Progenitor cell of endocrine pancreas (in vitro differentiated cells): ENCODE measurements around the gene DRC3. TPM values are rescaled to one million over a fixed set of nuclear protein-coding genes. Genes with fewer than 3 reads are reported as not detected.

Experiments
- DNase-seq: peaks from one replicate; pipeline ENCODE4 v3.0.0; 2021; ENCODE audit warnings: low spot score; ENCODE audit not compliant: unreplicated experiment
- H3K27ac Mint-ChIP-seq: 2 replicates; pipeline ENCODE4 v1.8.0; 2021; ENCODE audit warnings: mild to moderate bottlenecking, moderate library complexity, mixed read lengths
- H3K27me3 Mint-ChIP-seq: 2 replicates; pipeline ENCODE4 v1.8.0; 2021; ENCODE audit warnings: mixed read lengths
- H3K36me3 Mint-ChIP-seq: 2 replicates; pipeline ENCODE4 v1.8.0; 2022; ENCODE audit warnings: mixed read lengths; ENCODE audit not compliant: insufficient read depth
- H3K4me1 Mint-ChIP-seq: 2 replicates; pipeline ENCODE4 v1.8.0; 2021; ENCODE audit warnings: low read depth, mixed read lengths
- H3K4me3 Mint-ChIP-seq: 2 replicates; pipeline ENCODE4 v1.8.0; 2021; ENCODE audit warnings: low read depth, mild to moderate bottlenecking, moderate library complexity, mixed read lengths
- H3K9me3 Mint-ChIP-seq: 2 replicates; pipeline ENCODE4 v1.8.0; 2021; ENCODE audit warnings: low read depth, mixed read lengths
- CTCF ChIP-seq: fragments of 200-600 bp; sonication (generic); IDR thresholded peaks from one replicate; pipeline ENCODE4 v1.5.0; 2021; ENCODE audit warnings: antibody characterized with exemption, mild to moderate bottlenecking; ENCODE audit not compliant: unreplicated experiment
- total RNA-seq: library from RNA; stranded (reverse); gene quantifications from 2 replicates; pipeline ENCODE4 v1.2.1, GENCODE V29; 2021

Gene DRC3
- total RNA-seq, 1 donor from 2014 or later = 15.4 TPM

DNA sequence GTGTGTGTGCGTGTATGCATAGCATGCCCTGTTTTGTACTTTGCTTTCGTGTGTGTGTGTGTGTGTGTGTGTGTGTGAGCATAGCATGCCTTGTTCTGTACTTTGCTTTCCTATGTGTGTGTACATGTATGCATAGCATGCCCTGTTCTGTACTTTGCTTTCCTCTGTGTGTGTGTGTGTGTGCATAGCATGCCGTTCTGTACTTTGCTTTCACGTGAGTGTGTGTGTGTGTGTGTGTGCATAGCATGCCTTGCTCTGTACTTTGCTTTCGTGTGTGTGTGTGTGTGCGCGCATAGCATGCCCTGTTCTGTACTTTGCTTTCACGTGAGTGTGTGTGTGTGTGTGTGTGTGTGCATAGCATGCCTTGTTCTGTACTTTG, 27.4 kb downstream of the DRC3 start:
- H3K27me3 Mint-ChIP-seq = no peaks in the 10 kb centered on the region
- H3K4me1 Mint-ChIP-seq = peaks cover 2% of the 10 kb centered on the region
- H3K36me3 Mint-ChIP-seq = peaks cover 1% of the 10 kb centered on the region
- no peak overlapping the region for H3K4me3 Mint-ChIP-seq
- DNase-seq = no peak
- no peaks in the 10 kb centered on the region for H3K9me3 Mint-ChIP-seq
- no peak overlapping the region for H3K27ac Mint-ChIP-seq
- no peak for TF ChIP-seq CTCF

DNA sequence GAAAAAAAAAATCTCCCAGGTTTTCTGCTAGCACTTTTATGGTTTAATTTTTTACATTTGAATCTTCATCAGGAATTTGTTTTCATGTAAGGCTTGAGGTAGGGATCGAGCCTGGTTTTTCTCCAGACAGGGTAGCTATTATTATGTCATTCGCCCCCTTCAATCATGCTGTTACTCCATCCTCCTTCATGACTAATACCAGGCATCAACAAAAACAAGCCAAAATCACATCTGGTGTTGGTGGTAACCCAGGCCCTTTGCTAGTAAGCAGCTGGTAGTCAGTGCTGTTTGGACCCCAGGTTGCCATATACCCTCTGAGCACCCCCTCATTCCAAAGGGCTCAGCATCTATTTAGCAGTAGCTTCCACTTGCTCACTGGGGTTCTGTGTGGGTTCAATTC, 29.5 kb downstream of the DRC3 start:
- no peaks in the 10 kb centered on the region for H3K27me3 Mint-ChIP-seq
- H3K9me3 Mint-ChIP-seq = no peaks in the 10 kb centered on the region
- H3K4me3 Mint-ChIP-seq = no peak overlapping the region
- no peak overlapping the region for H3K27ac Mint-ChIP-seq
- TF ChIP-seq CTCF = no peak
- peaks cover 2% of the 10 kb centered on the region for H3K4me1 Mint-ChIP-seq
- DNase-seq = no peak
- peaks cover 3% of the 10 kb centered on the region for H3K36me3 Mint-ChIP-seq

GRCh38 chr17:18004345-18004744, 31.7 kb downstream of the DRC3 start:
- Mint-ChIP-seq H3K9me3 (no peaks in the 10 kb centered on the region), H3K4me3 (no peak overlapping the region), H3K4me1 (peaks cover 3% of the 10 kb centered on the region), H3K27me3 (peaks cover 3% of the 10 kb centered on the region), H3K36me3 (peaks cover 6% of the 10 kb centered on the region), H3K27ac (no peak overlapping the region)
- no peak for TF ChIP-seq CTCF
- no peak for DNase-seq

DNA sequence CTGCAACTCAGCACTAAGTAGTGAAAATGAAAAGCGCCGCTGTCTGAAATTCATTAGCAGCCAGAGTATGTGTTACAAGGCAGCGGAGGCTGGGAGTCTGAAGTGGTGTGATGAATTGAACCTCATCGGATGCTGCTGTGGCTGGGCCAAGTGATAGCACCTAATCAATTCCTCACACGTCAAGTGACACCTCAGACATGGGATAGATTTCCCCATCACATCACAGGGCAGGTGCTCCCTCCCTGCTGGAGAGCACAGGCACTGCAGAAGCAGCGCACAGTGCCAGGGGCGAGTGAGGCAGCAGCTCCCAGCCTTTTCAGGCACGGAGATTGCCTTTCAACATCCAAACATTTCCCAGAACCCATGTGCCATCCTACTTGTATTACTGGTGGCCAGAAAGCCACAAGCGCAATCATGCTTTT, 32.2 kb downstream of the DRC3 start:
- H3K27ac Mint-ChIP-seq = no peak overlapping the region

GRCh38 chr17:18005496-18005895, 32.8 kb downstream of the DRC3 start:
- Mint-ChIP-seq H3K4me3 (no peak overlapping the region), H3K27me3 (peaks cover 3% of the 10 kb centered on the region)

More for the DNA sequence above, 32.2 kb downstream of the DRC3 start:
- Mint-ChIP-seq H3K9me3 (no peaks in the 10 kb centered on the region), H3K36me3 (peaks cover 9% of the 10 kb centered on the region), H3K4me3 (no peak overlapping the region), H3K27me3 (peaks cover 3% of the 10 kb centered on the region), H3K4me1 (peaks cover 3% of the 10 kb centered on the region)
- peak; percentile 51 for TF ChIP-seq CTCF
- DNase-seq = no peak

More at GRCh38 chr17:18005496-18005895, 32.8 kb downstream of the DRC3 start:
- H3K9me3 Mint-ChIP-seq = no peaks in the 10 kb centered on the region
- no peak for TF ChIP-seq CTCF
- peaks cover 3% of the 10 kb centered on the region for H3K4me1 Mint-ChIP-seq
- H3K36me3 Mint-ChIP-seq = peaks cover 13% of the 10 kb centered on the region
- no peak for DNase-seq
- H3K27ac Mint-ChIP-seq = no peak overlapping the region
